SU-DHL-6 (cell line): ENCODE results near the gene GABRD.

ENCODE experiments used
- H2AFZ ChIP-seq: fragments of 200-600 bp; sonication (generic); 2 replicates; pipeline ENCODE4 v1.6.1; 2014; ENCODE audit warnings: low read depth, mild to moderate bottlenecking, moderate library complexity, mixed read lengths, antibody characterized with exemption, low read length; ENCODE audit not compliant: severe bottlenecking
- H3F3A ChIP-seq: fragments of 200-600 bp; shearing (Covaris generic); 2 replicates; pipeline ENCODE4 v1.6.0; 2016; ENCODE audit warnings: antibody characterized with exemption, mild to moderate bottlenecking; ENCODE audit not compliant: insufficient read depth
- H3K27ac ChIP-seq: fragments of 200-600 bp; sonication (generic); 2 replicates; pipeline ENCODE4 v1.5.1; 2016; ENCODE audit warnings: low read depth, mild to moderate bottlenecking, low read length, moderate library complexity, mixed read lengths
- H3K27me3 ChIP-seq: fragments of 200-600 bp; sonication (generic), shearing (Covaris generic); 2 replicates; pipeline ENCODE4 v1.6.0; 2014; ENCODE audit warnings: mild to moderate bottlenecking, low read length
- H3K36me3 ChIP-seq: fragments of 200-600 bp; sonication (generic); 2 replicates; pipeline ENCODE4 v1.6.1; 2014; ENCODE audit warnings: mild to moderate bottlenecking, low read length, mixed read lengths
- H3K4me2 ChIP-seq: fragments of 300-600, 200-600 bp; shearing (Covaris generic), sonication (generic); 2 replicates; pipeline ENCODE4 v1.6.0; 2014; ENCODE audit warnings: low read length, low read depth, mild to moderate bottlenecking; ENCODE audit not compliant: poor library complexity, severe bottlenecking
- H3K4me3 ChIP-seq: fragments of 200-600 bp; sonication (generic); 2 replicates; pipeline ENCODE4 v1.5.1; 2014; ENCODE audit warnings: antibody characterized with exemption, low read length, mild to moderate bottlenecking, mixed read lengths; ENCODE audit not compliant: insufficient read depth, poor library complexity, severe bottlenecking
- H3K79me2 ChIP-seq: fragments of 200-600 bp; sonication (generic); 2 replicates; pipeline ENCODE4 v1.6.1; 2014; ENCODE audit warnings: mild to moderate bottlenecking, low read length, moderate library complexity; ENCODE audit not compliant: insufficient read depth
- H3K9ac ChIP-seq: fragments of 200-600 bp; sonication (generic); 2 replicates; pipeline ENCODE4 v1.7.0; 2014; ENCODE audit warnings: mild to moderate bottlenecking, low read length
- H3K9me2 ChIP-seq: fragments of 200-600 bp; sonication (generic); replicated peaks from 2 replicates; pipeline ENCODE4 v1.6.1; 2014; ENCODE audit warnings: low read length; ENCODE audit not compliant: insufficient read depth
- H3K9me3 ChIP-seq: fragments of 200-600 bp; sonication (generic); 2 replicates; pipeline ENCODE4 v1.6.1; 2014; ENCODE audit warnings: low read length, mixed read lengths; ENCODE audit not compliant: insufficient read depth
- H4K20me1 ChIP-seq: fragments of 200-600 bp; sonication (generic); 2 replicates; pipeline ENCODE4 v1.6.1; 2014; ENCODE audit warnings: low read depth, mild to moderate bottlenecking, antibody characterized with exemption, low read length, moderate library complexity, mixed read lengths
- CTCF ChIP-seq: fragments of 200-600 bp; sonication (generic); IDR thresholded peaks from one replicate; pipeline ENCODE4 v1.5.1; 2017; ENCODE audit warnings: antibody characterized with exemption, mild to moderate bottlenecking, low read length, moderate library complexity; ENCODE audit not compliant: insufficient read depth, poor library complexity, severe bottlenecking
- EZH2phosphoT487 ChIP-seq: fragments of 200-600 bp; sonication (generic), shearing (Covaris generic); conservative IDR thresholded peaks from 2 replicates; pipeline ENCODE4 v1.6.1; 2018; ENCODE audit warnings: mild to moderate bottlenecking, antibody characterized with exemption, low read length, moderate library complexity, mixed read lengths

Gene GABRD

DNA sequence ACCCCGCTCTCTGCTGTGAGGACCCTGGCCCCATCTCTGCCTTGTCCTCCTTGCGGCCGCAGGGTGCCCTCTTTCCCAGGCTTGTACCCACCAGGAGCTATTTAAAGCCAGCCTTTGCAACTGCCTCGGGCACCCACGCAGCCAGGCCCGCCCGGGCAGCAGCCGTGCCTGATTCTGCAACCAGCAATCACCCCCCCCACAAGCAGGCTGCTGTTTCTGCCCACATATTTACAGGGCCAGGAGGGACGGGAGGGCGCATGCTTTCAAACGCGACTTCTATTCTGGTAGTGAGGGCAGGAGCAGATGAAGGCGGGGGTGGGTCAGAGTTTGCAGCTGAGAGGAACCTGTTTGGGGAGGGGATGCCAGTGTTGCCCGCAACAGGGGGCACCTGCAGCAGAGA, 13.6 kb downstream of the GABRD start:
- Histone ChIP-seq H3F3A (no peaks in the 10 kb centered on the region), H3K9ac (no peak overlapping the region), H3K27ac (no peak overlapping the region), H3K79me2 (no peaks in the 10 kb centered on the region), H3K9me3 (no peaks in the 10 kb centered on the region), H3K27me3 (no peaks in the 10 kb centered on the region), H3K9me2 (no peaks in the 10 kb centered on the region), H3K4me2 (no peak overlapping the region), H2AFZ (no peak overlapping the region), H4K20me1 (no peaks in the 10 kb centered on the region), H3K36me3 (no peaks in the 10 kb centered on the region), H3K4me3 (no peak overlapping the region)
- TF ChIP-seq CTCF = no peak
- TF ChIP-seq EZH2phosphoT487 = no peak

DNA sequence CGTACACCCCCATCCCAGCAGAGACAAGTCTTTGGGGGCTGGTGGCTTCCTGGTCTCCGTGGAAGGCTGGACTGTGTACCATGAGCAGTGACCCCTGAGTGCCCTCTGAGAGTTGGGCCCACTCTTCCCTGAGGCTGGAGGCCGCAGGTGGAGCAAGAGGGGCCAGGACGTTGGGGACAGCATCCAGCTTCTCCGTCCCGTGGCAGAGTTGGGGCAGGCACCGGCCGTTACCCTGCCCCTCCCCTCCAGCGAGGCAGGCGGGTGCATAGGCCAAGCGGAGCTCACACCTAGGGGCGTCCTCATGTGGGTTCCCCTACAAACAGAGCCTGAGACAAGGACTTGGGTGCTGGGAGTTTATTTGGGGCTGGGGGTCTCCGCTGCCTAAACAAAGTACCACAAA, 14.0 kb downstream of the GABRD start:
- H2AFZ ChIP-seq = no peak overlapping the region
- no peak overlapping the region for H3K27ac ChIP-seq
- H3K4me2 ChIP-seq = no peak overlapping the region

GRCh38 chr1:2036287-2036686, 17.1 kb downstream of the GABRD start:
- Histone ChIP-seq H3K36me3 (no peaks in the 10 kb centered on the region), H3K4me3 (no peak overlapping the region), H3K9ac (no peak overlapping the region), H4K20me1 (no peaks in the 10 kb centered on the region), H3F3A (no peaks in the 10 kb centered on the region), H3K27me3 (no peaks in the 10 kb centered on the region), H3K9me2 (no peaks in the 10 kb centered on the region), H3K4me2 (no peak overlapping the region), H3K9me3 (no peaks in the 10 kb centered on the region), H2AFZ (no peak overlapping the region), H3K27ac (no peak overlapping the region), H3K79me2 (no peaks in the 10 kb centered on the region)
- TF ChIP-seq CTCF = no peak
- no peak for TF ChIP-seq EZH2phosphoT487

More for the DNA sequence above, 14.0 kb downstream of the GABRD start:
- H4K20me1 ChIP-seq = no peaks in the 10 kb centered on the region
- H3K27me3 ChIP-seq = no peaks in the 10 kb centered on the region
- TF ChIP-seq CTCF = no peak
- no peak for TF ChIP-seq EZH2phosphoT487
- H3K9me2 ChIP-seq = no peaks in the 10 kb centered on the region
- H3K36me3 ChIP-seq = no peaks in the 10 kb centered on the region
- no peak overlapping the region for H3K9ac ChIP-seq
- no peaks in the 10 kb centered on the region for H3K79me2 ChIP-seq
- H3K9me3 ChIP-seq = no peaks in the 10 kb centered on the region
- no peaks in the 10 kb centered on the region for H3F3A ChIP-seq
- H3K4me3 ChIP-seq = no peak overlapping the region
